Stomach (tissue), 9 donors: ENCODE measurements around the gene OR7D2. TPM values are rescaled to one million over a fixed set of nuclear protein-coding genes. Genes with fewer than 3 reads are reported as not detected.

Experiments
- DNase-seq, 2 donors: peaks; one replicate each; pipeline versions ENCODE4 v3.0.0 to v3.0.0-alpha.2; 2013 to 2019
- H3K27ac ChIP-seq, 5 donors: fragments of 200-600 bp in 4 of 5; sonication (generic) in 4 of 5; one replicate each; pipeline ENCODE4 v1.5.1; 2013 to 2019; ENCODE audit warnings: mild to moderate bottlenecking in 1 of 5, moderate library complexity in 1 of 5
- H3K27me3 ChIP-seq, 3 donors: fragments of 200-600 bp; sonication (generic); one replicate each; pipeline ENCODE4 v1.5.1; 2017 to 2019; ENCODE audit warnings: mixed run types in 1 of 3
- H3K36me3 ChIP-seq, 4 donors: fragments of 200-600 bp; sonication (generic); 1 replicate in 3 of 4; 2 replicates in 1 of 4; pipeline ENCODE4 v1.5.1; 2016 to 2019
- H3K4me1 ChIP-seq, 4 donors: fragments of 200-600 bp; sonication (generic); one replicate each; pipeline ENCODE4 v1.5.1; 2016 to 2019
- H3K4me3 ChIP-seq, 4 donors: fragments of 200-600 bp; sonication (generic) in 3 of 4; one replicate each; pipeline ENCODE4 v1.5.1; 2016 to 2019; ENCODE audit warnings: mild to moderate bottlenecking in 1 of 4
- H3K9me3 ChIP-seq, 4 donors: fragments of 200-600 bp; sonication (generic); one replicate each; pipeline ENCODE4 v1.5.1; 2016 to 2019
- CTCF ChIP-seq, 7 experiments: fragments of 450-650 bp in 4 of 7; fragments of 200-600 bp in 3 of 7; sonication (generic) in 3 of 7; IDR thresholded peaks; one replicate each; pipeline ENCODE4 v1.5.1; 2016 to 2019; ENCODE audit warnings: antibody characterized with exemption in 7 of 7, control low read depth in 2 of 7, mild to moderate bottlenecking in 1 of 7
- EP300 ChIP-seq: sonication (generic); formaldehyde crosslinking; IDR thresholded peaks from one replicate; pipeline ENCODE4 v1.6.1; 2017; ENCODE audit warnings: antibody characterized with exemption
- POLR2A ChIP-seq, 4 donors: fragments of 450-650 bp; IDR thresholded peaks; one replicate each; pipeline ENCODE4 v1.6.1; 2016; ENCODE audit warnings: antibody characterized with exemption in 4 of 4, control low read depth in 2 of 4, mild to moderate bottlenecking in 1 of 4, moderate library complexity in 1 of 4
- POLR2AphosphoS5 ChIP-seq, 3 donors: sonication (generic); formaldehyde crosslinking; IDR thresholded peaks; one replicate each; pipeline ENCODE4 v1.6.1; 2016; ENCODE audit warnings: antibody characterized with exemption in 3 of 3
- WGBS, 5 donors: extraction: QIAGEN DNeasy Blood & Tissue Kit in 3 of 5; methylation state at CpG; one replicate each; pipeline versions ENCODE4 v1.1.5 to v1.1.7; 2013 to 2018; 5-methylcytosine and 5-hydroxymethylcytosine counted together
- intact Hi-C: fragments of 100-400 bp; cut with DNase I; formaldehyde crosslinking; loops from one replicate; pipeline ENCODE4 v1.15.1; 2023; ENCODE audit warnings: low total_unique reads
- polyA plus RNA-seq, 3 donors: library from polyadenylated mRNA; stranded (reverse); fragments of 200-250 nt; gene quantifications; one replicate each; pipeline ENCODE4 v1.2.3, GENCODE V29; 2013
- total RNA-seq, 5 donors: library from RNA; depleted of rRNA; stranded (reverse); fragments of >200 nt; gene quantifications; one replicate each; pipeline versions ENCODE4 v1.1.0 to v1.2.3, GENCODE V29; 2014 to 2016
- donor health status: healthy with polysubstance abuse.
- donor health status: Bipolar disorder and iron deficiency.
- donor health status: healthy.

Gene OR7D2
- total and polyA plus RNA-seq, 8 donors: 0.05 to 11.0 (median 0.42) TPM; not detected in 4

GRCh38 chr19:9149997-9150396 lies 28.8 kb upstream of the OR7D2 start:
- WGBS, 5 donors: 82 to 92% (median 89%) methylated on average over 4 of the region's 4 CpGs
- peaks cover 0 to 10% (median 0%) of the 10 kb centered on the region in 4 donors for H3K4me1 ChIP-seq
- no peak for DNase-seq
- no peak for TF ChIP-seq CTCF (IDR thresholded peaks at IDR 0.05)
- TF ChIP-seq EP300: no peak
- TF ChIP-seq POLR2A (IDR thresholded peaks at IDR 0.05): no peak
- no peak for TF ChIP-seq POLR2AphosphoS5 (IDR thresholded peaks at IDR 0.05)
- intact Hi-C loops: no loop called here
- H3K27me3 ChIP-seq: no peaks in the 10 kb centered on the region
- H3K9me3 ChIP-seq: peaks cover 2 to 56% (median 35%) of the 10 kb centered on the region in 4 donors
- no peak overlapping the region for H3K27ac ChIP-seq
- H3K36me3 ChIP-seq: peaks cover 10 to 67% (median 57%) of the 10 kb centered on the region in 4 donors
- H3K4me3 ChIP-seq: no peak overlapping the region

- H3K36me3 ChIP-seq: peaks cover 10 to 67% (median 59%) of the 10 kb centered on the region in 4 donors
- H3K27me3 ChIP-seq: no peaks in the 10 kb centered on the region
- intact Hi-C loops: no loop called here
- 97 to 100% (median 98%) methylated on average over 5 of the region's 5 CpGs for WGBS, 5 donors
- no peak for TF ChIP-seq CTCF (IDR thresholded peaks at IDR 0.05)
- TF ChIP-seq POLR2A (IDR thresholded peaks at IDR 0.05): no peak
- TF ChIP-seq EP300: no peak
- TF ChIP-seq POLR2AphosphoS5 (IDR thresholded peaks at IDR 0.05): no peak
- H3K4me3 ChIP-seq: no peak overlapping the region
- DNase-seq: no peak
- no peak overlapping the region for H3K27ac ChIP-seq
- H3K4me1 ChIP-seq: peaks cover 0 to 10% (median 0%) of the 10 kb centered on the region in 4 donors
- peaks cover 5 to 56% (median 35%) of the 10 kb centered on the region in 4 donors for H3K9me3 ChIP-seq
Measured at GRCh38 chr19:9150650-9151049, 28.1 kb upstream of the OR7D2 start.

- no peak for TF ChIP-seq POLR2A (IDR thresholded peaks at IDR 0.05)
- no peak for TF ChIP-seq CTCF (IDR thresholded peaks at IDR 0.05)
- no peak for TF ChIP-seq EP300
- no peak for TF ChIP-seq POLR2AphosphoS5 (IDR thresholded peaks at IDR 0.05)
- 88 to 98% (median 93%) methylated on average over 5 of the region's 5 CpGs for WGBS, 5 donors
- Histone ChIP-seq H3K36me3 (peaks cover 10 to 67% (median 63%) of the 10 kb centered on the region in 4 donors), H3K27me3 (no peaks in the 10 kb centered on the region), H3K4me3 (no peak overlapping the region), H3K9me3 (peaks cover 5 to 59% (median 39%) of the 10 kb centered on the region in 4 donors), H3K4me1 (peaks cover 0 to 10% (median 0%) of the 10 kb centered on the region in 4 donors), H3K27ac (no peak overlapping the region)
- intact Hi-C loops: no loop called here
- DNase-seq: no peak
Measured at GRCh38 chr19:9151367-9151766, 27.4 kb upstream of the OR7D2 start.

GRCh38 chr19:9155591-9155990 lies 23.2 kb upstream of the OR7D2 start:
- H3K4me1 ChIP-seq: no peaks in the 10 kb centered on the region
- H3K36me3 ChIP-seq: peaks cover 44 to 89% (median 82%) of the 10 kb centered on the region in 4 donors
- no peak overlapping the region for H3K4me3 ChIP-seq
- no peak overlapping the region for H3K27ac ChIP-seq
- TF ChIP-seq POLR2AphosphoS5 (IDR thresholded peaks at IDR 0.05) (no peak), POLR2A (IDR thresholded peaks at IDR 0.05) (no peak), EP300 (no peak), CTCF (IDR thresholded peaks at IDR 0.05) (no peak)
- H3K27me3 ChIP-seq: no peaks in the 10 kb centered on the region
- peaks cover 5 to 90% (median 60%) of the 10 kb centered on the region in 4 donors for H3K9me3 ChIP-seq
- intact Hi-C loops: no loop called here
- 87 to 100% (median 98%) methylated on average over 4 of the region's 4 CpGs for WGBS, 5 donors
- DNase-seq: no peak
